ENCODE measurements around the gene NOXO1. TPM values are rescaled to one million over a fixed set of nuclear protein-coding genes. Genes with fewer than 3 reads are reported as not detected.

The NOXO1 gene
- total and polyA plus RNA-seq, 10 of the 15 experiments (the other 5 are each of a cell fraction or from before 2014, with no cell fraction given): 0.09 to 0.76 (median 0.26) TPM; not detected in 4

DNA sequence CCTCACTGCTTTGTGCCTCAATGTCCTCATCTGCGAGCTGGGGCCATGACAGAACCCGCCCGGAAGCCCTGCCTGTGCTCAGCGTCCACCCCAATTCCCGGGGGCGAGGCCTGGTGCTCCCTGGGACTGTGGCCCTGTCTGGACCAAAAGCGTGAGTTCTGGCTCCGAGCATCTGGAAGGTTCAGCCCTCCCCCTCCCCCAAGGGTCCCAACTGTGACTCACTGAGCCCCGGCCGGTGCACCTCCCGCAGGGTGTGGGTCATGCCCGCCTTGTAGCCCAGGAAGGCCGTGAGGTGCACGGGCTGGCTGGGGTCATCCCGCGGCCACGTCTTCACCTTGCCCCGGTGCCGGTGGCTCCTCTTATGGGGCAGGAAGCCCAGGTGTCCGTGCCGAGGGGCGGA lies 27.5 kb downstream of the NOXO1 start (continued):
- TF ChIP-seq STAT1 (conservative IDR thresholded peaks at IDR 0.05) (no peak), HDAC6 (IDR thresholded peaks at IDR 0.05; ENCODE audit: unreplicated experiment) (no peak), BCL11A (IDR thresholded peaks at IDR 0.05; ENCODE audit: low read depth, low read length) (no peak)

- H2AFZ ChIP-seq (ENCODE audit: control insufficient read depth, low read depth, low read length): no peak overlapping the region
- H3K36me3 ChIP-seq (ENCODE audit: control insufficient read depth in 2 of 2, insufficient read depth in 2 of 2, low read length in 1 of 2): no peaks in the 10 kb centered on the region
- no peak overlapping the region for H3K4me2 ChIP-seq (ENCODE audit: control insufficient read depth, insufficient read depth)
- H3K4me1 ChIP-seq (ENCODE audit: control insufficient read depth, insufficient read depth, low read length): no peaks in the 10 kb centered on the region
- FAIRE-seq: no peak
- SMC1A ChIA-PET (ENCODE audit: uncharacterized antibody, unreplicated experiment): interaction anchor here (0.7 kb wide), 1 partner anchor 21 kb away, joined by 3 read pairs; the partner anchor contains the start of gene TBL3
- no peaks in the 10 kb centered on the region for H3K9me3 ChIP-seq (replicated peaks; ENCODE audit: control insufficient read depth, insufficient read depth, low read length)
- CTCF ChIA-PET: no interaction called here
- DNase-seq (ENCODE audit: low read depth, low spot score): no peak
- no peaks in the 10 kb centered on the region for H4K20me1 ChIP-seq (ENCODE audit: control insufficient read depth, insufficient read depth)
- BruUV-seq (replicated peaks): no TSS peak
- no peak overlapping the region for H3K27ac ChIP-seq (ENCODE audit: control insufficient read depth, insufficient read depth)
- no peaks in the 10 kb centered on the region; a peak in 1 of 4 replicates for H3K27me3 ChIP-seq (replicated peaks in 1 of 2; ENCODE audit: control insufficient read depth in 2 of 2, insufficient read depth in 2 of 2, low read length in 1 of 2)
- WGBS (ENCODE audit: insufficient coverage, insufficient replicate concordance, low lambda C conversion rate, missing lambda C conversion rate): 69% methylated on average over 19 of the region's 19 CpGs
- ATAC-seq: no peak
- no peak overlapping the region for H3K4me3 ChIP-seq
- H3K79me2 ChIP-seq (ENCODE audit: control insufficient read depth, insufficient read depth, low read length): no peaks in the 10 kb centered on the region
- intact Hi-C loops (cut with micrococcal nuclease; ENCODE audit: unreplicated experiment): no loop called here
- RAD21 ChIA-PET (ENCODE audit: unreplicated experiment): no interaction called here
- no peak overlapping the region for H3K9ac ChIP-seq (ENCODE audit: control insufficient read depth, insufficient read depth, low read length)
- in situ Hi-C loops (cut with MboI): no loop called here
- POLR2A ChIA-PET: interaction anchor here (1.0 kb wide), 1 partner anchor 14 kb away, joined by 3 read pairs; the partner anchor contains the start of gene RPS2
- TF ChIP-seq, protein P1, sequence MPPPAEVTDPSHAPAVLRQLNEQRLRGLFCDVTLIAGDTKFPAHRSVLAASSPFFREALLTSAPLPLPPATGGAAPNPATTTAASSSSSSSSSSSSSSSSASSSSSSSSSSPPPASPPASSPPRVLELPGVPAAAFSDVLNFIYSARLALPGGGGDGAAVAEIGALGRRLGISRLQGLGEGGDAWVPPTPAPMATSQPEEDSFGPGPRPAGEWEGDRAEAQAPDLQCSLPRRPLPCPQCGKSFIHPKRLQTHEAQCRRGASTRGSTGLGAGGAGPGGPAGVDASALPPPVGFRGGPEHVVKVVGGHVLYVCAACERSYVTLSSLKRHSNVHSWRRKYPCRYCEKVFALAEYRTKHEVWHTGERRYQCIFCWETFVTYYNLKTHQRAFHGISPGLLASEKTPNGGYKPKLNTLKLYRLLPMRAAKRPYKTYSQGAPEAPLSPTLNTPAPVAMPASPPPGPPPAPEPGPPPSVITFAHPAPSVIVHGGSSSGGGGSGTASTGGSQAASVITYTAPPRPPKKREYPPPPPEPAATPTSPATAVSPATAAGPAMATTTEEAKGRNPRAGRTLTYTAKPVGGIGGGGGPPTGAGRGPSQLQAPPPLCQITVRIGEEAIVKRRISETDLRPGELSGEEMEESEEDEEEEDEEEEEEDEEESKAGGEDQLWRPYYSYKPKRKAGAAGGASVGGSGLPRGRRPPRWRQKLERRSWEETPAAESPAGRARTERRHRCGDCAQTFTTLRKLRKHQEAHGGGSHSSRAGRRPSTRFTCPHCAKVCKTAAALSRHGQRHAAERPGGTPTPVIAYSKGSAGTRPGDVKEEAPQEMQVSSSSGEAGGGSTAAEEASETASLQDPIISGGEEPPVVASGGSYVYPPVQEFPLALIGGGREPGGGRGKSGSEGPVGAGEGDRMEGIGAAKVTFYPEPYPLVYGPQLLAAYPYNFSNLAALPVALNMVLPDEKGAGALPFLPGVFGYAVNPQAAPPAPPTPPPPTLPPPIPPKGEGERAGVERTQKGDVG (CRISPR knock-in tag; IDR thresholded peaks at IDR 0.05): no peak
- TF ChIP-seq TAF1 (IDR thresholded peaks at IDR 0.05; ENCODE audit: borderline replicate concordance, low read depth, low read length): no peak
- TF ChIP-seq ZNF207 (IDR thresholded peaks at IDR 0.05; ENCODE audit: borderline replicate concordance): no peak
- no peak for TF ChIP-seq USF2 (IDR thresholded peaks at IDR 0.05; ENCODE audit: borderline replicate concordance, low read depth, low read length)
- TF ChIP-seq NR2C2 (IDR thresholded peaks at IDR 0.05; ENCODE audit: borderline replicate concordance, control insufficient read depth, insufficient read length, low read depth): no peak
- no peak for TF ChIP-seq SUPT20H (IDR thresholded peaks at IDR 0.05; ENCODE audit: borderline replicate concordance, control insufficient read depth, low read depth, low read length)
- TF ChIP-seq RCOR1 (conservative IDR thresholded peaks at IDR 0.05; ENCODE audit: low read depth, low read length): no peak
- TF ChIP-seq YBX1 (IDR thresholded peaks at IDR 0.05): no peak
- no peak for TF ChIP-seq DPF2 (IDR thresholded peaks at IDR 0.05)
- TF ChIP-seq, protein P2, sequence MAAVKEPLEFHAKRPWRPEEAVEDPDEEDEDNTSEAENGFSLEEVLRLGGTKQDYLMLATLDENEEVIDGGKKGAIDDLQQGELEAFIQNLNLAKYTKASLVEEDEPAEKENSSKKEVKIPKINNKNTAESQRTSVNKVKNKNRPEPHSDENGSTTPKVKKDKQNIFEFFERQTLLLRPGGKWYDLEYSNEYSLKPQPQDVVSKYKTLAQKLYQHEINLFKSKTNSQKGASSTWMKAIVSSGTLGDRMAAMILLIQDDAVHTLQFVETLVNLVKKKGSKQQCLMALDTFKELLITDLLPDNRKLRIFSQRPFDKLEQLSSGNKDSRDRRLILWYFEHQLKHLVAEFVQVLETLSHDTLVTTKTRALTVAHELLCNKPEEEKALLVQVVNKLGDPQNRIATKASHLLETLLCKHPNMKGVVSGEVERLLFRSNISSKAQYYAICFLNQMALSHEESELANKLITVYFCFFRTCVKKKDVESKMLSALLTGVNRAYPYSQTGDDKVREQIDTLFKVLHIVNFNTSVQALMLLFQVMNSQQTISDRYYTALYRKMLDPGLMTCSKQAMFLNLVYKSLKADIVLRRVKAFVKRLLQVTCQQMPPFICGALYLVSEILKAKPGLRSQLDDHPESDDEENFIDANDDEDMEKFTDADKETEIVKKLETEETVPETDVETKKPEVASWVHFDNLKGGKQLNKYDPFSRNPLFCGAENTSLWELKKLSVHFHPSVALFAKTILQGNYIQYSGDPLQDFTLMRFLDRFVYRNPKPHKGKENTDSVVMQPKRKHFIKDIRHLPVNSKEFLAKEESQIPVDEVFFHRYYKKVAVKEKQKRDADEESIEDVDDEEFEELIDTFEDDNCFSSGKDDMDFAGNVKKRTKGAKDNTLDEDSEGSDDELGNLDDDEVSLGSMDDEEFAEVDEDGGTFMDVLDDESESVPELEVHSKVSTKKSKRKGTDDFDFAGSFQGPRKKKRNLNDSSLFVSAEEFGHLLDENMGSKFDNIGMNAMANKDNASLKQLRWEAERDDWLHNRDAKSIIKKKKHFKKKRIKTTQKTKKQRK (IDR thresholded peaks at IDR 0.05; ENCODE audit: low read depth, low read length): no peak
- no peak for TF ChIP-seq ATF3 (IDR thresholded peaks at IDR 0.05; ENCODE audit: borderline replicate concordance, extremely low read depth, low read depth, low read length)
Measured at GRCh38 chr16:1950559-1950958, 30.7 kb downstream of the NOXO1 start.

Data from GM12878 (cell line).